UCSD-AML1 (cell line): ENCODE data around the gene RNF14.
"Not testable (repeated sequence)": the region's sequence is repeated elsewhere in the genome, so short reads cannot be mapped to it uniquely, and the experiment has no call there.

Experiments used
- DNase-seq: peaks from one replicate; lab custom pipeline; 2025; ENCODE audit not compliant: unreplicated experiment; lab: John Stamatoyannopoulos, UW

The RNF14 gene

GRCh38 chr5:141968914-141969608 lies at the start of gene RNF14:
RNF14 (plus strand) TSS chr5:141969105; CDS start chr5:141973589, 4,484 bp downstream.
- peak; percentile 96 for DNase-seq

DNA sequence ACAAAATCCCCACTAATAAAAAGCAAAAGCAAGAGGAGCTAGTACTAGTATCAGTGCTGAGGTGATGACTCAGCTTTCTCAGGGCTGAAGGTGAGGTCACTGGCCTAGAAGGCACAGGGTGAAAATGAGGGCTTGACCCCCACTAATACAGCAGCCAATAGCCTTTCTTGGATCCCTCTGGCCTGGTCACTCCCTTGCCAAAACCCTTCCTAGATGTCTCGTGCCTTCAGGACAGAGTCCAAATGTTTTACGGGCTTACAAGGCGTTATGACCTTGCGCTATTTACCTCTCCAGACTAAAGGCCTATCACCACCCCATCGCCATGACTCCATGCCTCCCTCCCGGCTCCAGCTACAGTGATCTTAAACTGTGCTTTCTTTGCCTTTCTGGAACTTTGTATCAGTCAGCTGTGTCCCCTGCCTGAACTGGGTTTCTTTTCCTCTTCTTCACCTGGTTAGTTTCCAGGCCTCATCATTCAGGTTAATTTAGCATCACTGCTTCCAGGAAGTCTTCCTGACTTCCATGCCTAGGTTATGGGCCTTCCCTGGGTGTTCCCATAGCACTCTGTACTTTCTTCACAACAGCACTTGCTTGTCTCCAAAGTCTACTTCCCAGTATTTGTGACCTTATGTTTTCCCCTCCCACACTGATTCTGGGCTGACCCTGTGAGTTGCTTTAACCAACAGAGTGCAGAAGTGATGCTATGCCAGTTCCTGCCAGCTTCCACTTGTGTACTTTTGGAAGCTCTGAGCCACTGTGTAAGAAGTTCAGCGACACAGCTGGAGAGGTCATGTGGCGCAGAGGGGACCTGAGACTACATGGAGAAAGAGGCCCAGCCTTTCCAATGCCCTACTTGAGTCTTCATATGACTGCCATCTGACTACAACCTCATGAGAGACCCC lies 49.4 kb upstream of the RNF14 start:
- no peak for DNase-seq

DNA sequence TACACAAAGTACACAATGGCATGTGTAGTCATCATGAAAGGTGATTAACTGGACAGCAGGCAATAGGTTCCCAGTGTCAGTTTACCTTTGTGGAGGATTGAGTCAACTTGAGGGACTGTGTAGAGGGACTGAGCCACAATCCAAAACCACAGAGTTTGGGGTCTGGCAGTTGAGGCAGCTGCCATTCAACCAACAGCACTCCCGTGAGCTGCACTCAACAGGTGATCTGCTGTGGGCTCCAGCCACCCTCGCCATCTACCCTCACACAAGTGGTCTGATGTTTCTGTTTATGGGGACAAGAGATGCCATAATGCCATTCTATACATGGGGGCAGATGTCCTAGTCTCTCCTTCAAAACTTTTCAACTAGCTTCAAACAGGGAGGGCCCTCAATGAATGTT lies 48.1 kb upstream of the RNF14 start:
- no peak for DNase-seq

DNA sequence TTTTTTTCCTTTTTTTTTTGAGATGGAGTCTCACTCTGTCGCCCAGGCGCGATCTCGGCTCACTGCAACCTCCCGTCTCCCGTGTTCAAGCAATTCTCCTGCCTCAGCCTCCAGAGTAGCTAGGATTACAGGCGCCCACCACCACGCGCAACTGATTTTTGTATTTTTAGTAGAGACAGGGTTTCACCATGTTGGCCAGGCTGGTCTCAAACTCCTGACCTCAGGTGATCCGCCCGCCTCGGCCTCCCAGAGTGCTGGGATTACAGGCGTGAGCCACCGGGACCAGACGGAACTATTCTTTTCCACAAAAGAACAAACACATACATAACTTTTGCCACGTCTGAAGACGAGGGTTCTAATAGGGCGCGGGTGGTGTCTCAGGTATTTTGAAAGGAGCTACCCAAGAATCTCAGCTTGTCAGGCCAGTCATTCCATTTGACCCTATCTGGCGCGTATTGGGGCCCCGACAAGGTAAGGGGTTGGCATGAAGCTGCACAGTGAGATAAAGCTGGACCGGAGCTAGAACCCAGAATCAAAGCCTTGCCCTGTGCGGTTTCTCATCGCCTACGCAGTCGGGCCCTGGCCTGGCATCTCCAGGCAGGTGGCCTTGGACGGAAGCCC lies 46.0 kb upstream of the RNF14 start:
- DNase-seq, result not testable (repeated sequence)

DNA sequence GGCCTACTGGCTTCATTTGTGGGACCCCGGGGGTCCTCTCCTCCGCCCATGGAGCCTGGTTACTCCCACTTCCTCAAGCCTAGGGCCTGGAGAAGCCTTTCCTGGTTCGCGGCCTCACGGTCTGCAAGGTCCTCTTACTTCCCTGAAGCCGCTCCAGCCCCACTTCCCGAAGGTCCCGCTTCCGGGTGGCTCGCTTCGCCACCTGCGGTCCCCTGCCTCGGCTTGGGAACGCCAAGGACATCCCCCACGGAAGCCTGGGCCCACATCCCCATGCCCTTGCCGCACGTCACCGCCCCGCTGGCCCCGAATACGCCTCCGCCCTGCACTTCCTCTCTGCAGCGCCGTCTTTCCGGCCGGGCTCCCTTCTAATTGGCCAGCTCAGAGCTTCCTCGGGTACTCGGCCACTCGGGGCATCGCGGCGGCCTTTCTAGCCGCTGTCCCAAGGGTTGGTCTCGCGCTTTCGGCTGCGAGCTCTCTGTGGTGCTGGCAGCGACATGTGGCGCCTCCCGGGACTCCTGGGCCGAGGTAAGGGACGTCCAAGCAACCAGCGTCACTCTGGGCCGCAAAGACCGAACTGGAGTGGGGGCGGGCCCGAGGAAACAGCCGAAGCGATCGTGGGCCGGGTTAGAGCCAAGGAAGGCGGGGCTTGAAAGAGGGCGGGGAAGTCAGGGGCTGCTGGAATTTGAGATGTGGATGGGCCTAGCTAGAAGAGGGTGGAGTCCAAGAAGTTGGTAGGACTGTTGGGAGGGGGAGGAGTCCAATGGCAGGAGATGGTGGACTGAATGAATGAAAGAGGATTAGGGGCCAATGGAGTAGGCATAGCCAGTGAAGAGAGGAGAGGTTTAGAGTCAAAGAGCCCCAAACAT lies 45.2 kb upstream of the RNF14 start, which contains the start of gene DELE1:
DELE1 (plus strand) TSS at position 424 of the 866 bp plus-strand sequence; CDS start at position 495, 71 bp downstream.
- peak; percentile 95 for DNase-seq

GRCh38 chr5:141926434-141926833 lies 42.5 kb upstream of the RNF14 start:
- no peak for DNase-seq

DNA sequence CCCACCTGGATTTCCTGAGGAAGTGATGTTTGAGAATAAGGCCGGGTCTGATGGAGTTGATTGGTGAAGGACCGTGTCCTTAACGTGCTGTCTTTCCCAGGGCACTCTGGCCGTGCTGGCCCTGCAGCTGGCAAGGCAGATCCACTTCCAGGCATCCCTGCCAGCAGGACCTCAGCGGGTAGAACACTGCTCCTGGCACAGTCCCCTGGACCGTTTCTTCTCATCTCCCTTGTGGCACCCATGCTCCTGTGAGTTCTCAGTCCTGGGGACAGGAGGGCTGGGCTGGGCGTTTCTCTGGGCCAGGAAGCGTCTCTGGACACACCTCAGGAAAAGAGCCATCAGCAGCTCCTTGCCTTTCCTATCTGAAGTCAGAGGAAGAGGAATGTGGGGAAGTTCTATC lies 40.9 kb upstream of the RNF14 start:
- no peak for DNase-seq

DNA sequence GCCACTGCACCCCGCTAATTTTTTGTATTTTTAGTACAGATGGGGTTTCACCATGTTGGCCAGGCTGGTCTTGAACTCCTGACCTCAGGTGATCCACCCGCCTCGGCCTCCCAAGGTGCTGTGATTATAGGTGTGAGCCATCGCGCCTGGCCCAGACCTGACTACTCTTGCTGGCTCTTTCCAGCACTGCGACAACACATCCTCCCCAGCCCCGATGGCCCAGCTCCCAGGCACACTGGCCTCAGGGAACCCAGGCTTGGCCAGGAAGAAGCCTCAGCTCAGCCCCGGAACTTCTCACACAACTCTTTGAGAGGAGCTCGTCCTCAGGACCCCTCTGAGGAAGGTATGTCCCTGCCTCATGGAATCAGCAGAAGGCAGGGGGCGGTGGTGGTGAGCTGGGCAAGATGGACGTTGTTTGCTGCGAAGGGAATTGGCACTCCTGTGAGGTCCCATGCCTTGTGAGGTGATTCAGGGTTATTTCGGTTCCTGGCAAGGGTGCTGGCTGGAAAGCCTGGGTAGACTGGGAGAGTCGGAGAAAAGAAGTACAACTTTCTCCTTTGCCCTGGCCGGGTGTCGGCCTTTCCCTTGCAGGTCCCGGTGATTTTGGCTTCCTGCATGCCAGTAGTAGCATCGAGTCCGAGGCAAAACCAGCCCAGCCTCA lies 39.4 kb upstream of the RNF14 start:
- no peak for DNase-seq

DNA sequence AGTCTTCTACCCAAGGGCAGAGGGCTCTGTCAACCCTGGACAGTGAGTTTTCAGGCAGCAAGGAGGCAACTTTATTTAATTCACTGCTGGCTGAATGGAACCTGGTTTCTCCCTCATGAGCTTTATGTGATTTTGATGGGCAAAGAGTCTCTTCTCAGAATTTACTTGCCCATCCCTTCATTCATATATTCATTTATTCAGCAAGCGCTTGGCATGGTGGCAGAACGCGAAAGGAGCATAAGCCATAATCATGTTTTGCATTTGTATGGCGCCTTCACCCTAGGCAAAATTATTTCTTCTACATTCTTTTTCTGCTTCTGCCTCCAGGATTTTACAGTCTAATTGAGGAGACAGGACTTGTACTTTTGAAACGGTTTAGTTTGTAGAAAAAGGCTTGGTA lies 37.2 kb upstream of the RNF14 start:
- DNase-seq, result no peak

DNA sequence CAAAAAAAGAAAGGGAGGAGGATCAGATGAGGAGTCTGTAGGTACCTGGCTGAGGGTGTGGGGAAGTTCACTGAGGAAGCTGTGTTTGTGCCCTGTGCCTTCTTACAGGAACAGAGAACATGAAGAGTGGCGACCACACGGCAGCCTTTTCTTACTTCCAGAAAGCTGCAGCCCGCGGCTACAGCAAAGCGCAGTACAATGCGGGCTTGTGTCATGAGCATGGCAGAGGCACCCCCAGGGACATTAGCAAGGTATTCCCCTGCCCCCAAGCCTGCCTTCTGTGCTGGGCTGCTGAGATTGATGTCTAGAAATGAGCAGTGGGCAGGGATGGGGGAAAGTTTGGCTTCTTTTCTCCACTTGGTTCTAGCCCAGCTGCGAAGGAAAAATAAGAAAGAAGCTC lies 35.8 kb upstream of the RNF14 start:
- DNase-seq, result no peak

- DNase-seq, result no peak
These were observed 34.6 kb upstream of the RNF14 start for GRCh38 chr5:141934099-141934844.

- no peak for DNase-seq
These were observed 33.4 kb upstream of the RNF14 start for GRCh38 chr5:141935538-141935937.

DNA sequence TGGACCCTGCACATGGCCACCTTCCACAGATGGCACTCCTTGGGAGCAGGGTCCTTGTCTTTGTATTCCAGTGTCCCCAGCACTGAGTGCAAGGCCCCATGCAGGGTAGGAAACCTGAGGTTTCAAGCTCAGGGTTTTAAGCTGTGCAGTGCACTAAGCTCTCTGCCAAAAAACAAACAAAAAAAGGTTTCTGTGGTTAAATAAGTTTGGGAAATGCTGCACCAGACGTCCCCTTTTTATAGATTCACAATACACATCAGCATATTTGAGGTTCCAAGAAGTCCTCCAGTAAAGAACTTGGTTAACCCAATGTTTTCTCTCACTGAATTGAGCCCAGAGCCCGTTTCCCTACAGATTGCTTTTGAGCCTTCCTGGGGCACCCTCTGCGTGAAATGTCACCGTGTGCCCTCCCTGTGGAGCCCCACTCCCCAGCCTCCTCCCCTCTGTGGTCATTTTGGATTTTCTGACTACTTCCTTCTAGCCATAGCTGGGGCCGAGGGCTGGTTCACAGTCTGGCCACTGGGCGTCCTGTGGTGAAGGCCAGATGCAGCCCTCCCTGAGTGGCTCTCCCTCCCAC lies 28.1 kb upstream of the RNF14 start:
- peak; percentile 38 for DNase-seq

DNA sequence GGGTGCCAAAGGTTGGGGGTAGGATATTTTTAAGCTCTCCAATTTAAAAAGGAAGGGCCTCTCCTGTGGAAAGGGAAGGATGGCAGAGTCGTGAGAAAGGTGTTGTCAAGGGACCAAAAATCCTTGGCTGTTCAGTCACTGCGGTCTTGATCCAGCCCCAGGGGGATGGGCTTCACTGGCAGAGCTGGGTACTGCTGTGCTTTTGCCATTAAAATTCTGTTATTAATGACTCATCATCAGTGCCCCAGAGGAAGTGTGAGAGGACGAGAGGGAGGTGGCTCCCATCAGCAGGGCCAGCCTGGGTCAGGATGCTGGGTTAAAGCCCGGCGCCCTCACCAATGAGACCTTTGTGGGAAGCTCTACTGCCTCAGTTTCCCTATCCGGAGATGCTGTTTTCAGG lies 27.6 kb upstream of the RNF14 start:
- no peak for DNase-seq

DNA sequence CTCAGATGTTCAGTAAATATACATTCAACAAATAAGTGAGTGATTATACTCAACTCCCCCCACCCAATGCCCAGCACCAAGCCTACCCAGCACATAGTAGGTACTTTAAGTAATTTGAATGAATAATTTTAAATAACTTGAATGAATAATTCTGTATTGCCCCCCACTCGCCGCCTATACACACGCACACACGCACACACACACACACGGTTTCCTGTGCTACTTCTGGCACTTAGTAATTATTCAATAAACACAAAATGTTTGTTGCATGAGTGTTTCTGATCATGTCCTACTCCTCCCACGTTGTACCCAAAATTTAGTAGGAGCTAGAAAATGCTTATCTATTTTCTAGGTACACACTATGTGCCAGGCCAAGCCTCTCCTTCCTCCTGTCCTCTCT lies 27.1 kb upstream of the RNF14 start:
- DNase-seq, result no peak

DNA sequence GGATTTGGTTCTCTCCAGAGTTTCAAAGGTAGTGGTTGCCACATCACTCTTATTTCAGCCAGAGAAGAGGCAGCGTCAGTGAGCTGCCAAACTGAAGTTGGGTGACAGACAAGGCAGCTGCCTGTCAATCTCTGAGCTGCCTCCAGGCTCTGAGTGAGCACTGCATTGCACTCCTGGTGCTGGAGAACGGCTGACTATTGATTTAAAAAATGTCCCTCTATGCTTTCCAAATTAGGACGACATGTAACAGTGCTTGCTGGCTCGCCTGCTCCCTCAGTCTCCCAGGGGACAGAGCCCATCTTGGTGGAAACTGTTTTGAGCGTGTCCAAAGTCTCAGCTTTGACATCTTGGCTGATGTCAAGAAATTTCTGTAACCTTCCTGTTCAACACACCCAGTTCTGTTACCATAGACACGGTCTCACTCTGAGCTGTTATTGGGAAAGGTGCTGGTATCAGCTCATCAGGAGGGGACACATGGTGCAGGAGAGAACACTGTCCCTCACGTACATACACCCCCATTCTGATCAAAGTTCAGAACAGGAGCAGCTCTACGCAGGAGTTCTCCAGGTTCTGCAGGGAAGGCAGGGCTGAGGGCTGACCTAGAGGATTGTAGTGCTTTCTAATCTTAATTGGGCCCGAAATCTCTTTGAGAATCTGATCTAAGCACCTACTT lies 26.6 kb upstream of the RNF14 start:
- no peak for DNase-seq

DNA sequence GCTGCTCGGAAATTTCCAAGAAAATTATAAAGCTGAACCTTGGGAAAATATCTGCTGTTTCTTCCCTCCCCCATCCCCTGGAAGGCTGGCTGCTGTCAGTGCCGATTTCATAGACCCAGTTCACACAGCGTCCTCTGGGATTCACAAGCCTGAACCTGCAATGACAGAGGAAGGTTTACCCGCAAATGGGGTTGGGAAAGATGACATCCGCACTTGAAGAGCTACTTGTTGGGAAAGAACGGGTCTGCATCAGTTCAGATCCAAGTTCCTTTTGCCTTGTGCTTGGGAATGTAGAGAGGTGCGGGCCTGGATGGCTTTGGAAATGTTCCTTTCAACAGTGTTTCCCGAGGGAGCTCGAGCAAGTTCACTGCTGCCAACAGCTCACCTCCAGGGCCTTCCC lies 24.8 kb upstream of the RNF14 start:
- no peak for DNase-seq

GRCh38 chr5:141945511-141946051 lies 23.3 kb upstream of the RNF14 start:
- DNase-seq, result no peak
